Activated CD8-positive, alpha-beta memory T cell treated with anti-CD3 and anti-CD28 coated beads, Interleukin-2, amount 50 U/mL, for 1 hour (primary cell): ENCODE results near the gene CXCL9.
"Not testable (repeated sequence)": the region's sequence is repeated elsewhere in the genome, so short reads cannot be mapped to it uniquely, and the experiment has no call there.

ENCODE experiments used
- DNase-seq: peaks from one replicate; pipeline ENCODE4 v3.0.0-alpha.2; 2020; ENCODE audit errors: extremely low read depth

Gene CXCL9

GRCh38 chr4:75958546-75958945, 48.8 kb downstream of the CXCL9 start:
- DNase-seq: not testable (repeated sequence)

GRCh38 chr4:75954811-75955210, 52.5 kb downstream of the CXCL9 start:
- not testable (repeated sequence) for DNase-seq

GRCh38 chr4:75953509-75953908, 53.8 kb downstream of the CXCL9 start:
- DNase-seq: no peak
